Activated T-cell treated with anti-CD3 and anti-CD28 coated beads for 48 hours (primary cell): Measurements from ENCODE around the gene UBB.

ENCODE experiments used
- DNase-seq: peaks from one replicate; pipeline ENCODE4 v3.0.0-alpha.2; 2020; ENCODE audit warnings: low read depth

Gene UBB

GRCh38 chr17:16419074-16419928 is 38.4 kb downstream of the UBB start:
- DNase-seq: peak; percentile 60

GRCh38 chr17:16419929-16420271 is 39.0 kb downstream of the UBB start:
- no peak for DNase-seq

- no peak for DNase-seq
Observed at GRCh38 chr17:16422416-16422815, 41.5 kb downstream of the UBB start.

- no peak for DNase-seq
Observed at GRCh38 chr17:16423226-16423872, 42.5 kb downstream of the UBB start.

GRCh38 chr17:16425202-16425601 is 44.3 kb downstream of the UBB start:
- DNase-seq: no peak

- no peak for DNase-seq
Observed at GRCh38 chr17:16425698-16426659, 45.1 kb downstream of the UBB start.

- DNase-seq: no peak
Observed at GRCh38 chr17:16427020-16427419, 46.1 kb downstream of the UBB start.

GRCh38 chr17:16428098-16428882 is 47.4 kb downstream of the UBB start:
- DNase-seq: no peak

GRCh38 chr17:16429083-16429482 is 48.2 kb downstream of the UBB start:
- no peak for DNase-seq

GRCh38 chr17:16430650-16431049 is 49.8 kb downstream of the UBB start:
- DNase-seq: no peak

- no peak for DNase-seq
Observed at GRCh38 chr17:16432017-16432416, 51.1 kb downstream of the UBB start.
